Erythroblast (primary cell): Measurements from ENCODE around the gene GRIK4.

Source experiments
- GATA1 ChIP-seq: IDR thresholded peaks from 2 replicates; pipeline ENCODE4 v1.6.1; 2011; ENCODE audit warnings: low read depth, mild to moderate bottlenecking, control low read depth, low read length, moderate library complexity
- POLR2A ChIP-seq: IDR thresholded peaks from 2 replicates; pipeline ENCODE4 v1.6.1; 2011; ENCODE audit warnings: mild to moderate bottlenecking, low read length

- TF ChIP-seq POLR2A (no peak), GATA1 (no peak)
These were observed 14.0 kb downstream of the GRIK4 start for GRCh38 chr11:120525261-120526171.
